T-cell (primary cell): Measurements from ENCODE around the gene CHAC2. TPM values are rescaled to one million over a fixed set of nuclear protein-coding genes. Genes with fewer than 3 reads are reported as not detected.
"Not testable (repeated sequence)": the region's sequence is repeated elsewhere in the genome, so short reads cannot be mapped to it uniquely, and the experiment has no call there.

Experiments
- ATAC-seq, 4 experiments: fragments of 200-7000 bp in 3 of 4; fragments of 150-1000 bp in 1 of 4; cut with Tn5 transposase; replicated peaks in 1 of 4; 1 replicate in 3 of 4; 2 replicates in 1 of 4; pipeline ENCODE4 v1.10.0; 2021; ENCODE audit warnings: moderate library complexity in 3 of 4, mild to moderate bottlenecking in 2 of 4, moderate number of reproducible peaks in 1 of 4
- CTCF ChIA-PET, 2 donors: fragments of 300-600 bp; sonication (Branson Sonifier 250); formaldehyde crosslinking; loops; one replicate each; lab custom pipeline; 2022; ENCODE audit warnings: antibody characterized with exemption in 2 of 2; lab: Charles Lee
- POLR2A ChIA-PET, 2 donors: fragments of 300-600 bp; sonication (Branson Sonifier 250); formaldehyde crosslinking; loops; one replicate each; lab custom pipeline; 2022; ENCODE audit warnings: antibody characterized with exemption in 2 of 2; lab: Charles Lee
- DNase-seq, 35 experiments: peaks; one replicate each; pipeline versions ENCODE4 v3.0.0 to v3.0.0-alpha.2; 2013 to 2023
- H3K27ac ChIP-seq: one replicate; pipeline ENCODE4 v1.5.1; 2013; ENCODE audit warnings: low read length
- H3K27me3 ChIP-seq, 2 experiments: replicated peaks in 1 of 2; 1 replicate in 1 of 2; 2 replicates in 1 of 2; pipeline versions ENCODE4 v1.6.1 to v1.7.0; 2013; ENCODE audit warnings: low read length in 1 of 2, mixed read lengths in 1 of 2; ENCODE audit not compliant: control insufficient read depth in 2 of 2, insufficient read depth in 2 of 2; ENCODE audit errors: extremely low read depth in 1 of 2
- H3K36me3 ChIP-seq, 2 donors: 1 replicate in 1 of 2; 2 replicates in 1 of 2; pipeline versions ENCODE4 v1.6.1 to v1.7.0; 2013; ENCODE audit warnings: low read length in 1 of 2; ENCODE audit not compliant: control insufficient read depth in 2 of 2, insufficient read depth in 1 of 2; ENCODE audit errors: extremely low read depth in 1 of 2
- H3K4me1 ChIP-seq, 2 experiments: 1 replicate in 1 of 2; 2 replicates in 1 of 2; pipeline versions ENCODE4 v1.6.1 to v1.7.0; 2013; ENCODE audit warnings: low read length in 2 of 2, mixed read lengths in 1 of 2; ENCODE audit not compliant: insufficient read depth in 2 of 2, control insufficient read depth in 1 of 2; ENCODE audit errors: extremely low read depth in 1 of 2
- H3K4me3 ChIP-seq, 2 donors: 1 replicate in 1 of 2; 2 replicates in 1 of 2; pipeline versions ENCODE4 v1.5.1 to v1.7.0; 2013; ENCODE audit warnings: mild to moderate bottlenecking in 2 of 2, low read length in 1 of 2, moderate library complexity in 1 of 2; ENCODE audit not compliant: control insufficient read depth in 1 of 2; ENCODE audit errors: extremely low read depth in 1 of 2
- H3K9me3 ChIP-seq: 2 replicates; pipeline ENCODE4 v1.7.0; 2013
- H3K27ac Mint-ChIP-seq, 2 donors: one replicate each; pipeline ENCODE4 v1.8.0; 2020 to 2021; ENCODE audit warnings: mild to moderate bottlenecking in 2 of 2, mixed read lengths in 2 of 2
- H3K27me3 Mint-ChIP-seq, 2 donors: one replicate each; pipeline ENCODE4 v1.8.0; 2021 to 2022; ENCODE audit warnings: mixed read lengths in 2 of 2
- H3K36me3 Mint-ChIP-seq: one replicate; pipeline ENCODE4 v1.8.0; 2021; ENCODE audit warnings: mixed read lengths
- H3K4me1 Mint-ChIP-seq, 3 donors: one replicate each; pipeline ENCODE4 v1.8.0; 2020 to 2022; ENCODE audit warnings: mixed read lengths in 3 of 3, mild to moderate bottlenecking in 1 of 3
- H3K4me3 Mint-ChIP-seq, 3 donors: one replicate each; pipeline ENCODE4 v1.8.0; 2020 to 2022; ENCODE audit warnings: mild to moderate bottlenecking in 3 of 3, mixed read lengths in 3 of 3, moderate library complexity in 3 of 3
- H3K9me3 Mint-ChIP-seq, 3 donors: one replicate each; pipeline ENCODE4 v1.8.0; 2020 to 2022; ENCODE audit warnings: mixed read lengths in 3 of 3
- WGBS: methylation state at CpG from one replicate; pipeline ENCODE4 v1.1.5; 2013; ENCODE audit warnings: missing lambda C conversion rate; ENCODE audit not compliant: insufficient coverage; 5-methylcytosine and 5-hydroxymethylcytosine counted together
- total RNA-seq, 35 experiments: library from RNA in 6 of 35; stranded (reverse) in 6 of 35; fragments of 120-200 nt in 1 of 35; gene quantifications; one replicate each; pipeline versions ENCODE4 v1.2.1 to v1.2.4 and lab custom pipeline; 2013 to 2026

Gene CHAC2
- total RNA-seq (1 to 10 TPM; 1.4 to 3.7 (median 2.7) TPM), total RNA-seq (lab: John Stamatoyannopoulos, UW) (0.99 to 49.1 (median 2.4) reads per million in 29 experiments)
- 3.0 TPM for total RNA-seq (2013)

DNA sequence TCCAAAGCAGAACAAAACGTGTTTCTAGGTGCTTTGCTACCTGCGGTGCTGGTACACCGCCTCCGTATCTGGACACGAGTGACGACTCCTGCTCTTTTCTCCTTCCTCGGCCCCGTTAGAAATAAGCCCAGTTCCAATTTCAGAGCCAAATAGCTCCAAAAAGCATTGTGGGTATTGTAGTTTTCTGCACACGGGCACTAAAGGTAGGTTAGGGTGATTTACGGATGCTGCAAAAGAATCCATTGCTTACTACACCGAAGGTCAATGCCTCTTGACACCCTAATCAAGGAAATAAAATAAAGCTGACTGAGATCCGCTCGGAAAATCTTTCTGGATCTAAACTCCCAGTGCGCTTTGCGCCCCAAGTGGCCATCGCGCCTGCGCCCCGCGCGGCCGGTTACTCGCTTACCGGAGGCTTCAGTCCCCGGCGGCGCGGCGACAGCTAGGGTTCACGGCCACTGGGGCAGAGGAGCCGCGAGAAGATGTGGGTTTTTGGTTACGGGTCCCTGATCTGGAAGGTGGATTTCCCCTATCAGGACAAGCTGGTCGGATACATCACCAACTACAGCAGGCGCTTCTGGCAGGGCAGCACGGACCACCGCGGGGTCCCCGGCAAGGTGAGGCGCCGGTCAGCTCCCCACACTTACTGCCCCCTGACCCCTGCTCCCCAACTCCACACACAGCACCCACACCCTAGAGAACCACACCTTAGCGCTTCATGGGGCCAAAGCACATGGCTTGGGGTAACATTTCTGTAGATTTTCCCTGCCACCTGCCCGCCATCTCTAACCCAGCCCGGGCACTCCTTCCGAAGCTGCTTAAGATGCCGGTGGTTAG is at the start of gene CHAC2:
Gene CHAC2, plus strand, starts transcription at position 400 of the 837 bp plus-strand sequence. Its CDS starts 83 bp downstream, at position 483.
- peak within 1 kb of the TSS; percentile 93 to 97 (median 93) for H3K4me3 Mint-ChIP-seq
- H3K27me3 ChIP-seq, result no peaks in the 10 kb centered on the region
- no peaks in the 10 kb centered on the region for H3K27me3 Mint-ChIP-seq
- under 1% methylated on average over 39 of the region's 46 CpGs for WGBS
- H3K36me3 ChIP-seq, result peaks cover 0 to 13% of the 10 kb centered on the region in 2 donors
- peak; percentile 91 to 94 (median 93) for ATAC-seq
- peaks cover 21% of the 10 kb centered on the region for H3K36me3 Mint-ChIP-seq
- ChIA-PET CTCF (interaction anchor here (0.5 to 2.7 kb wide), 8 partner anchors 9 to 339 kb away, joined by 3 to 21 read pairs (median 3); partner anchors contain the start of genes ASB3 (in 1 of the 2) and ERLEC1 (in 1 of the 2)), POLR2A (interaction anchor here (0.5 to 2.8 kb wide), 10 partner anchors 8 to 1909 kb away, joined by 3 to 27 read pairs (median 4); partner anchors contain the start of genes ASB3 (in 2 of the 2), ERLEC1 (in 2 of the 2) and PPP4R3B (in 1 of the 2))
- peaks cover 29 to 37% (median 35%) of the 10 kb centered on the region in 3 donors for H3K4me1 Mint-ChIP-seq
- no peaks in the 10 kb centered on the region for H3K9me3 Mint-ChIP-seq
- DNase-seq, result peak; percentile 61 to 90 (median 82)
- H3K27ac Mint-ChIP-seq, result peak within 1 kb of the TSS; percentile 88 to 91
- peaks cover 3 to 7% of the 10 kb centered on the region in 2 experiments for H3K4me1 ChIP-seq
- H3K27ac ChIP-seq, result peak within 1 kb of the TSS; percentile 90
- peak within 1 kb of the TSS; percentile 95 for H3K4me3 ChIP-seq
- H3K9me3 ChIP-seq, result no peaks in the 10 kb centered on the region

DNA sequence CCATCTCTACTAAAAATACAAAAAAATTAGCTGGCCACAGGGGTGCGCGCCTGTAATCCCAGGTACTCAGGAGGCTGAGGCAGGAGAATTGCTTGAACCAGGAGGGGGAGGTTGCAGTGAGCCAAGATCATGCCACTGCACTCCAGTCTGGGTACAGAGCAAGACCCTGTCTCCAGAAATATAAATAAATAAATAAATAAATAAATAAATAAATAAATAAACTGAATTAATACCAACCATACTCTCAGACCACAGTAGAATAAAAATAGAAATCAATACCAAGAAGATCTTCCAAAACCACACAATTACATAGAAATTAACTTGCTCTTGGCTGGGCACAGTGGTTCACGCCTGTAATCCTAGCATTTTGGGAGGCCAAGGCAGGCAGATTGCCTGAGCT is 46.7 kb upstream of the CHAC2 start:
- not testable (repeated sequence) for H3K4me3 ChIP-seq, H3K27me3 ChIP-seq, DNase-seq, H3K9me3 ChIP-seq, H3K27me3 Mint-ChIP-seq, H3K27ac Mint-ChIP-seq, H3K4me3 Mint-ChIP-seq, H3K27ac ChIP-seq, ATAC-seq, H3K4me1 ChIP-seq
- Mint-ChIP-seq H3K4me1 (peaks cover 22 to 40% (median 36%) of the 10 kb centered on the region in 3 donors), H3K36me3 (peaks cover 73% of the 10 kb centered on the region), H3K9me3 (peaks cover 4 to 15% (median 6%) of the 10 kb centered on the region in 3 donors)
- peaks cover 0 to 12% of the 10 kb centered on the region in 2 donors for H3K36me3 ChIP-seq
- CTCF ChIA-PET, result interaction anchor here in 1 of 2 donors (0.7 kb wide), 1 partner anchor 9 kb away, joined by 9 read pairs; no protein-coding TSS in a partner anchor
- 100% methylated on average over 1 of the region's 3 CpGs for WGBS
- POLR2A ChIA-PET, result interaction anchor here in 1 of 2 donors (0.6 kb wide), 1 partner anchor 1062 kb away, joined by 4 read pairs; no protein-coding TSS in a partner anchor

GRCh38 chr2:53724536-53724935 is 43.1 kb upstream of the CHAC2 start:
- peaks cover 59% of the 10 kb centered on the region for H3K36me3 Mint-ChIP-seq
- peaks cover 0 to 10% of the 10 kb centered on the region in 2 donors for H3K36me3 ChIP-seq
- 100% methylated on average over 1 of the region's 2 CpGs for WGBS
- no peaks in the 10 kb centered on the region for H3K9me3 ChIP-seq
- ATAC-seq, result no peak
- ChIA-PET CTCF (interaction anchor here in 1 of 2 donors (0.6 kb wide), 1 partner anchor 19 kb away, joined by 3 read pairs; no protein-coding TSS in a partner anchor), POLR2A (no interaction called here)
- no peaks in the 10 kb centered on the region for H3K27me3 Mint-ChIP-seq
- H3K27ac Mint-ChIP-seq, result no peak overlapping the region
- H3K4me1 ChIP-seq, result no peaks in the 10 kb centered on the region
- no peak overlapping the region for H3K27ac ChIP-seq
- peaks cover 17 to 32% (median 31%) of the 10 kb centered on the region in 3 donors for H3K4me1 Mint-ChIP-seq
- peaks cover under 1 to 7% (median 1%) of the 10 kb centered on the region in 3 donors for H3K9me3 Mint-ChIP-seq
- no peak overlapping the region for H3K4me3 ChIP-seq
- no peak overlapping the region for H3K4me3 Mint-ChIP-seq
- no peak for DNase-seq
- no peaks in the 10 kb centered on the region for H3K27me3 ChIP-seq

- no peak for ATAC-seq
- CTCF ChIA-PET, result no interaction called here
- Mint-ChIP-seq H3K4me1 (peaks cover 15 to 31% (median 29%) of the 10 kb centered on the region in 3 donors), H3K27ac (no peak overlapping the region), H3K36me3 (peaks cover 62% of the 10 kb centered on the region), H3K27me3 (no peaks in the 10 kb centered on the region), H3K4me3 (no peak overlapping the region), H3K9me3 (peaks cover 0 to 7% (median 0%) of the 10 kb centered on the region in 3 donors)
- no peaks in the 10 kb centered on the region for H3K27me3 ChIP-seq
- no peaks in the 10 kb centered on the region for H3K4me1 ChIP-seq
- WGBS, result no CpG with 5 or more reads among the region's 4 CpGs
- DNase-seq, result no peak
- H3K4me3 ChIP-seq, result no peak overlapping the region
- no peak overlapping the region for H3K27ac ChIP-seq
- H3K9me3 ChIP-seq, result no peaks in the 10 kb centered on the region
- POLR2A ChIA-PET, result interaction anchor here in 1 of 2 donors (0.7 kb wide), 1 partner anchor 54 kb away, joined by 3 read pairs; no protein-coding TSS in a partner anchor
- H3K36me3 ChIP-seq, result peaks cover 0 to 13% of the 10 kb centered on the region in 2 donors
Measured at GRCh38 chr2:53725662-53726061, 41.9 kb upstream of the CHAC2 start.

- Mint-ChIP-seq H3K9me3 (peaks cover 0 to 7% (median 0%) of the 10 kb centered on the region in 3 donors), H3K27me3 (no peaks in the 10 kb centered on the region), H3K27ac (no peak overlapping the region), H3K36me3 (peaks cover 58% of the 10 kb centered on the region), H3K4me1 (peaks cover 7 to 21% (median 19%) of the 10 kb centered on the region in 3 donors), H3K4me3 (no peak overlapping the region)
- WGBS, result no CpG with 5 or more reads among the region's 3 CpGs
- no peaks in the 10 kb centered on the region for H3K9me3 ChIP-seq
- DNase-seq, result no peak
- H3K27ac ChIP-seq, result no peak overlapping the region
- no peaks in the 10 kb centered on the region for H3K27me3 ChIP-seq
- no peak overlapping the region for H3K4me3 ChIP-seq
- ATAC-seq, result no peak
- peaks cover 0 to 14% of the 10 kb centered on the region in 2 donors for H3K36me3 ChIP-seq
- ChIA-PET POLR2A (no interaction called here), CTCF (no interaction called here)
- no peaks in the 10 kb centered on the region for H3K4me1 ChIP-seq
Measured at GRCh38 chr2:53727921-53728320, 39.7 kb upstream of the CHAC2 start.

- POLR2A ChIA-PET, result no interaction called here
Measured at GRCh38 chr2:53729143-53729762, 38.4 kb upstream of the CHAC2 start.

More at GRCh38 chr2:53729143-53729762, 38.4 kb upstream of the CHAC2 start:
- Histone ChIP-seq H3K36me3 (peaks cover 0 to 14% of the 10 kb centered on the region in 2 donors), H3K27me3 (no peaks in the 10 kb centered on the region), H3K4me1 (no peaks in the 10 kb centered on the region), H3K27ac (no peak overlapping the region), H3K4me3 (no peak overlapping the region), H3K9me3 (no peaks in the 10 kb centered on the region)
- DNase-seq (no peak), ATAC-seq (no peak)
- H3K4me3 Mint-ChIP-seq, result no peak overlapping the region
- peaks cover 60% of the 10 kb centered on the region for H3K36me3 Mint-ChIP-seq
- H3K27me3 Mint-ChIP-seq, result no peaks in the 10 kb centered on the region
- H3K4me1 Mint-ChIP-seq, result peaks cover 0 to 10% (median 8%) of the 10 kb centered on the region in 3 donors
- WGBS, result no CpG with 5 or more reads among the region's 1 CpG
- CTCF ChIA-PET, result no interaction called here
- H3K9me3 Mint-ChIP-seq, result peaks cover 0 to 7% (median 0%) of the 10 kb centered on the region in 3 donors
- H3K27ac Mint-ChIP-seq, result no peak overlapping the region
